RPMI7951 (cell line): Measurements from ENCODE around the gene ARSB. TPM values are rescaled to one million over a fixed set of nuclear protein-coding genes. Genes with fewer than 3 reads are reported as not detected.
"Not testable (repeated sequence)": the region's sequence is repeated elsewhere in the genome, so short reads cannot be mapped to it uniquely, and the experiment has no call there.

Source experiments
- DNase-seq: peaks from one replicate; pipeline ENCODE4 v3.0.0-alpha.2; 2012; ENCODE audit warnings: low read depth
- total RNA-seq: library from RNA; depleted of rRNA; stranded (reverse); fragments of >200 nt; shearing (Covaris generic); gene quantifications from 2 replicates; pipeline ENCODE4 v1.2.3, GENCODE V29; 2014

ARSB gene
- total RNA-seq, 1 experiment from 2014 or later: 18.5 TPM

DNA sequence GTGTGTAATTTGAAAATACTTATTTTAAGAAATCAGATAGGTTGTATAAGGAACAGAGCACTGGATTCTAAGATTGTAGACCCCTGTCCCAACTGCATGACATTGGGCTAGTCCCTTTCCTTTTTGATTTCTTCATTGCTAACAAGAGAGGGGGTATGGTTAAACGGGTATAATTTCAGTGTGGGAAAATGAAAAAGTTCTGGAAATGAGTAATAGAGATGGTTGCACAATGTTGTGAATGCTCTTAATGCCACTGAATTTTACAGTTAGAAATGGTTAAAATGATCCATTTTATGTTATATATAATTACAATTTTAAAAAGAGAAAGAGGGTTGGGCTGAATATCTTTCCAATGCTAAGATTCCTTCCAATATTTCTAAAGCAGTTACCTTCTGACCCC is 233.2 kb downstream of the ARSB start:
- no peak for DNase-seq

DNA sequence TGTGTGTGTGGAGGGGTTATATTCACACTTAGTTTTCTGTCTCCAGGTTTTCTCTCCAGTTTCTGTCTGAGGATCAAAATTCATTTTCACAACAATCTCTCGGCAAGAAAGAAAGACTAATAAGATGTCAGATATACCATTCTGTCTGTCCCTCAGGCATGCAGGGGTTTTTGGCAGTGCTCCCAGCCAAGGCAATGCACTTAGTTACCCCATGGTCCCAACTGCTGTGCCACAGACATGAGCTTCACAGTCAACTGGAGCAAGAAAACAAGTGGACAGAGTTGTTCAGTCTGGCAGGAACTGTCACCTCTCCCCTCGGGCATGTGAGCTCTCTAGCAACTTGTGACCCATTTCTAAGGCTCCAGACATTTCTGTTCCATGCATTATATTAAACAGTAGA is 234.8 kb downstream of the ARSB start:
- peak; percentile 45 for DNase-seq

DNA sequence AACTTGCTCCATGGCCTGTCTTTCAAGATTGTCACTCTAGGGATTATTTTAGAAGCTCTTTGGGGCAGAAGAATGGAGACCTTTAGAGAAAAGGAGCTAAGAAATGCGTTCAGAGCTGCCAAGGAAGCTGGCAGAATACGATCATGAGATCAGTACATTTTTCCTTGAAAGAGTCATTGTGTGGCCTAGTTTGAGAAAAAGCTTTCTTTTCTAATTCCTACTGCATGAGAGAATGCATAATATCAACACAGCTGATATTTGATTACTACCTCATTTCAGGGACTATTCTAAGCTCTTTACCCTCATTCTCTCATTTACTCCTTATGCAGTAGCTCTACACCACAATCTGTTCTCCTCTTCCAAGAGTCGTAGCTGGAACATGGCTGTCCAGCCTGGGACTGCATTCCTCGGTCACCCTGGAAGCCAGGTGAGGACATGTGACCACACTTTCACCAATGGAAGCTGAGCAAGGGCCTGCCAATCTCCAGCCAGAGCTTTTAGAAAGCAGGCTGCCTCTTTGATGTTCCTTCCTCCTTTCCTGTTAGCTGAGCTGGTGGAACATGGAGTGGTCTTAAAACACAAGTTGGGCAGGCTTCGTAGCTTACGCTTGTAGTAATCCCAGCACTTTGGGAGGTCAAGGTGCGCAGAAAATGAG is 237.3 kb downstream of the ARSB start:
- peak; percentile 28 for DNase-seq

DNA sequence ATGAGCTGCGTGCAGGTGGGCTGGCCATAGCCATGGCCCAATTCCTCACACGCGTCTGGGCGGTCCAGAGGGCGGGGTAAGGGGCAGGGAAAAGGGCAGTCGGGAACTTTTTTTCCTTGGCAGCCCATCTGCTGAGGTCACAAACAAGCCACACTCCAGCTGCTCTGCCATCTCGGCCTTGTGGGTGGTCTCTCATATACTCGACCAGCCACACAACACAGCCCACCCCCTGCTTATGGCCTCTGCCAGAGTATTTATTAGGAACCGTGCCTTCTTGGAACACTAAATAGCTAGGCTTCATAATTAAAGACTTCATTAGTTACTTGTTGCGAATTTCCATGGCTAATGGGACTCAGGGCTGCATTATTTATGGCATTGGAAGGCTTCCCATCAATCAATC is 238.1 kb downstream of the ARSB start:
- no peak for DNase-seq

DNA sequence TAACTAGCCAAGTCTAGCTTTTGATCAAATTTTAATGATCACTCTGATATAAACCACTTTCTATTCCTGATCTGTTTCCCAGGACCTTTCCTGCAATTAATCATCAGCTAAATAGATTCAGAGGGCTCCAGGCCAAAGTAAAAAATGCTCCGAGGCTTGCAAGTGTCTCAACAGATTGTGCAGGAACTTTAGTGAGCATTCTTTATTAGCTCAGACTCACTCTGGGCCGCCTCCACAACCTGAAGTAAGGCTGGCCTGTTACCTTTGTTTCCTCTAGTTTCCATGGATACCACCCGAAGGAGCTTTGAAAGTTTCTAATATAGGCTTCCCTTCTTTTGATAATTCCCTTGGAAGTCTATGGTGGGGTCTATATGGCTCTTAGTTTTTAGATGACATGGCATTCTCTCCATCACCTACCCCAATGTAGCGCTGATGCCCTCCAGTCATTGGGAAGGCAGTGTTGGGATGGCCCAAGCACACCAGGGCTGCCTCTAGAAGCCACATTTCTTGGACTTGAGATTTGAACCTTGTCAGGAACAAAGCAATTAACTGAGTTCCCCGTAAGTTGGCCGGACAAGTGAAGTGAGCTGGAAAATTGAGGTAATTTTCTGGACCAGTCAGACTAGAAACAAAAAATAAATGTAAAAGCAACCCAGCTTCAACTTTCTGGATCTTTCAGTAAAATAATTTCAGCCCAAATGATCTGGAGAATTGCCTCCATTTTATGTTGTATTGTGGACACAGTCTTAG is 238.9 kb downstream of the ARSB start:
- DNase-seq: no peak

DNA sequence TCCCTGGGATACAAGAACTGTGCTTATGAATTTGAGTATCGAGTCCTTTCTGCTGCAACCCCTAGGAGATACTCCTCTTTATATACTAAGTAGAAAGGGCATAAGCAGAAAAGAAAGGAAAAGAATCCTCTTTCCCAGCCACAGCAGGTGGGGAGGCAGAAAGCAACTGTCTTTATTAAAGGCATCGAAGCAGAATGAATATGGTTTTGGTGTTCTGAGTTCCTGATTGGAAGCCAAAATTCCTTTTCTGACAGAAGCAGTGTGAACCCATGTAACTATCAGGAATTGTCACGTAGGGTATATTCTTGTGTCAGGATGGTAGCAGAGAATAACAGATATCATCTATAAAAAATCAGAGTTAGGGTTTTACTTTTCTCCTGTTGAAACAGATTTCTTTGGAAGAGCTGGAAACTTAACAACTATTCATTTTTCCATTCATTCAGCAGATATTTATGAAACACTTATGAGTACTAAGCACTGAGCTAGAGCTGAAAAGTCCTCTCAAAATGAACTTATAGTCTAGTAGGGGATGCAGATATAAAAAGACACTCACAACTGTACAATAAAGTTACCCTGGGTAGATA is 240.1 kb downstream of the ARSB start:
- DNase-seq: no peak

DNA sequence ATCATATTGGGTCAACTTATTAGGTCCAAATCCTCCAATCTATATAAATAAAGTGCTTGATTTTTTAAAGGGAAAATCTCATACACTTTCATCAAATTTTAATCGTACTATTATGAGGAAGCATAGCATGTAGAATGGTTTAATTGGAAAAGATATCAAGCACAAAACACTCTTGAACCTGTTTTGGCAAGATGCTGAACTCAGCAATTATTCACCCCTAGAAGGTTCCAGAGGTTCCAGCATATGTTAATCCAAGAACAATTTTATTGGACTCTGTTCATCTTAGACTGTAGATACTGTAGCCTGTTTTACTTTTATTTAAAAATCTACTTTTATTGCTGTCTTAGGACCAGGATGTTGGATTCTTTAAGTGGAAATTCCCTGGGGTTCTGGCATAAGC is 244.1 kb downstream of the ARSB start:
- no peak for DNase-seq

DNA sequence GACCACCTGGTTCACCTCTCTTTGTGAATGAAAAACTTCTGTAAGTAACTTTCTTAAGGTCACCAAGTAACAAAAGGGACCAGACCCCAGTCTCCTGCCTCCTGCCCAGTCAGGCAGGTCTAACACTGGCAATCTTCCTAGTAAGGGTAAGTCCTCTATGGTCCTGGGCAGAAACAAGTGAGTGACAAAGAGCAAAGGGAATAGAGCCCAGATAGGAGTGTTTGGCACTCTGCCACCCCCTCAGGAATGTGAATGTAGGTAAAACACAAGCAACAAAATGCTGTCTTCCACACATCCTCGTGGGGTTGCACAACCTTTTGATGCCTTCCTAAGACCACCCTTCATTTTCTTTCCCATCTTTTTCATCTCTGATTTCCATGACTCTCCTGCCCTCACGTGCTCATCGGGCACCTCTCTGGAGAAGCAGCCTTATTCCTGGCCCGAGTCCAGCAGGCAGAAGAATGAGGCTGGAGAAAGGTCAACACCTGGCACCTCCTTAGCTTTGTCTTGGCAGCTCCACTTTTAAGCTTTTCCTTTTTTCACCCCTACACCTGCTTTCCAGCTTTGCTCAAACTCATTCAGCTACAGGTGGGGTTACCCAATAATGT is 246.3 kb downstream of the ARSB start:
- DNase-seq: no peak

DNA sequence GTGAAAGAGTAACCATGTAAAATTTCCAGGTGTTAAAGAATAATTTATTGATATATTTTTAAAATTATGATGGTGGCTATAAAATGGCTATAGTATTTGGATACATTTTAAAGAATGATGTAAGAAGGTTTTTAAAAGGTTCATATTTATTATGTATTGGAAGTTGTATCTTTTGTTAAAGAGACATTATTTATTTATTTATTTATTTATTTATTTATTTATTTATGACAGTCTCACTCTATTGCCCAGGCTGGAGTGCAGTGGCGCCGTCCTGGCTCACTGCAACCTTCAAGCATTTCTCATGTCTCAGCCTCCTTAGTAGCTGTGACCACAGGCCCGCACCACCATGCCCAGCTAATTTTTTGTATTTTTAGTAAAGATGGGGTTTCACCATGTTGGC is 247.0 kb downstream of the ARSB start:
- DNase-seq: no peak

DNA sequence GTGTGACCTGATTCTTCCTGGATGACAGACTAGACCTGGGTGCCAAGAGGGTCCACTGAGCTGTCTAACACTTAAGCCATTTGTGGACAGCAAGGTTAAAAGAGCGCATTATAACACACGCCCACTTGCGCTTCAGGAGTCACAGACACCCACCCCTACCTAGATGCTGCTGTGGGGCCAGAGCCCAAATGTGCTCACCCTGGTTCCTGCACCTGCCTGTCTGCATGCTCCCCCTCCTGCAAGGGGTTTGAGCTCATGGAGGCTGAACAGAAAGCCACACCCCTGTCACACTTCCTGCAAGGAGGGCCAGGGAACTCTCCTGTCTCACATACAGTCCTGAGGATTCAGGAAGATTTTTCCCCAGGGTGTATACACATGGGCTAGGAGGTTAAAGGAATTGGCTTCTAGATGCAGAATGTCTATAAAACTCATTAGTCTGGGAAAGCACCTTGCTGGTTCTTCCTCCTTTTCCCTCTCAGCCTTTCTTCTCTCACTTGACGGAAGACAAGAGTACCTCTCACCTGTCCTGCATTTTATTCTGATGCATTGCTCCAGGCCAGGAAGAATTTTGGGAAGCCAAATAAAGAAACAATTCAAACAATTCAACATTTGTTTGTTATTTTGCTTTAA is 249.2 kb downstream of the ARSB start:
- DNase-seq: no peak

DNA sequence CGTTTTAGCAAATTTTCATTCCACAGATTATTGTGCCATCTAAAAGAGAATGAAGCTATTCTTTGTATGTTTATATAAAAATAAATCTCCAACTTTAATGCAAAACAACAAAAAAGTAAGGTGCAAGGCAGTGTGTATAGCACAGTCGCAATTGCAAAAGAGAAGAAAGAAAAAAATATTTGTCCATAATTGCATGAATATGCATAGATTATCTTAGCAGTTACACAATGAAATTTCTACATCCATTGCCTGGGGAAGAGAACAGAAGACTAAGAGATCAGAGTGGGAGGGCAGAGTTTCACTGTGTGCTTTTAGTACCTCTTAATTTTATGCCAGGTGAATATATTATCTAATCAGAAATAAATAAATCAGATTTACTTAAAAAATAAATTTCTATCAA is 250.2 kb downstream of the ARSB start:
- DNase-seq: no peak

DNA sequence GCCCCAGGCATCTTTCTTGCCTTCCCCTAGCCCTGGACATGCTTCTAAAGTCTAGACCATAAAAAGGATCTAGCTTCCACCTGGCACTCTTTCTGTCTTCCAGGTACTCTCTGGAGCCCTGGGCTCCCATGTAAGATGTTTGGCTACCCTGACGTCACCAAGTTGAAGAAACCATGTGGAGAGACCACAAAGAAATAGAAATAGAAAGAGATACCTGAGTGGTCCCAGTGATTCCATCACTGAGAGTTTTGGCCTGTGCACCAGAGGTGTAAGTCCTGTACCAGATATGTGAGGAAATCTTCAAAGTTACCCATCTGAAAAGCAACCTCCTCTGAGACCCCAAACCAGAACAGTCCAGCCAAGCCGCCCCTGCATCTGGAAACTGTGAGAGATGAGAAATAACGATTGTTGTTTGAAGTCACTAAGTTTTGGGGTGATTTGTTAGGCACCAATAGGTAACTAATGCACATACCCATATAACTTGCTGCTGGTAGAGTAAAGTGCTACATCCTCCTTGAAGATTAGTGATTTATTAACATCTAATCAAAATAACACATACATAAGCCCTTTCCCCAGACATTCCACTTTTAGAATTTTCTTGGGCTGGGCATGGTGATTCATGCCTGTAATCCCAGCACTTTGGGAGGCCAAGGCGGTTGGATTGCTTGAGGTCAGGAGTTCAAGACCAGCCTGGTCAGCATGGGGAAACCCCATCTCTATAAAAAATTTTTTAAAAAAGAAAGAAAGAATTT is 250.8 kb downstream of the ARSB start:
- DNase-seq: no peak

DNA sequence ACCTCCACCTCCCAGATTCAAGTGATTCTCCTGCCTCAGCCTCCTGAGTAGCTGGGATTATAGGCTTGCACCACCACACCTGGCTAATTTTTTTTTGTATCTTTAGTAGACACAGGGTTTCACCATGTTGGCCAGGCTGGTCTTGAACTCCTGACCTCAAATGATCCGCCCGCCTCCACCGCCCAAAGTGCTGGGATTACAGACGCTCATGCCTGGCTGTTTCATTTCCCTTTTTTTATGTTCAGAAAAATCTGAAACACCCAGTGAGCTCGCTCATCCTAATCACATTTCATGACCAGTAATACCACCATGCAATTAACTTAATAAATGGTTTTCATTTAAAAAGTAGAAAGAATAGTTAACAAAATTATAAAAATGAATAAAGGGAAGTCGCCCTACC is 252.4 kb downstream of the ARSB start:
- not testable (repeated sequence) for DNase-seq

DNA sequence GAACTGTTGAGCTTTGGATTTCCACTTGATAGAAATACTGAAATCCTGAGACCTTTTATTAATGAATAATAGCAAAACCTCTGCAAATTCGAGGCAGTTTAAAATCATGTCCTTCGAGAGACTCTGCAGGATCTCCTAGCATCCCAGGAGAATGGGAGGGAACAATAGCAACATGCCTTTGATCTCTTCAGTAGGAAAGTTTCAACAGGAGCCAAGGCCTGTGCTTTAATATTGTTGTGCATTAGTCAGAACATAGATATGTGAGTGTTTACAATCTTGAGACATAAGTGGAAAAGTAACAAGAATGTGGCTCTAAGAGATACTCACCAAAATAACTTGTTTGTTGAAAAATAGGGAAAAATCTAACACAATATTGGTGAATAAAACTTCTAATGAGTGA is 253.2 kb downstream of the ARSB start:
- DNase-seq: peak; percentile 32

DNA sequence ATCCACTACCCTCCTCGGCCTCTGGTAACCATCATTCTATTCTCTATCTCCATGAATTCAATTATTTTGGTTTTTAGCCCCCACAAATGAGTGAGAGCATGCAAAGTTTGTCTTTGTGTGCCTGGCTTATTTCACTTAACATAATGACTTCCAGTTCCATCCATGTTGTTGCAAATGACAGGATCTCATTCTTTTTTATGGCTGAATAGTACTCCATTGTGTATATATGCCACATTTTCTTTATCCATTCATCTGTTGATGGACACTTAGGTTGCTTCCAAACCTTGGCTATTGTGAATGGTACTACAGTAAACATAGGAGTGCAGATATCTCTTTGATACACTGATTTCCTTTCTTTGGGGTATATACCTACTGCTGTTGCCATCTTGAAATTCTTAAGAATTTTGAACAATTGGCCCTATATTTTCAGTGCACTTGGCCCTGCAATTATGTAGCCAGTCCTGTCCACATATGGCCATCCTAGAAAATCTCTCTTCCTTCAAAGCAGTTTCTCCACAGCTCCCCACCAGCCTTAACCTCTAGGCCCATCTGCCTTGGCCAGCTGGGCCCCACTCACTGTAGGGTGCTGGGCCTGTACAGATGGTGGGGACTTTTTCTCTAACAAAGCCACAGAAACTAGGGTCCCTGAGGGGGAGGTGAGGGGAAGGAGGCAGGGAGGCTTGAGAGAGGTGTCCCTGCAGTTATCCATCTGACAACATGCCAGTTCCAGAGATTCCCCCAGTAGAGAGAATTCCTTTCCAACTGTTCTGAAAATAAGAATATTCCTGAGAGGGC is 254.6 kb downstream of the ARSB start:
- DNase-seq: no peak

DNA sequence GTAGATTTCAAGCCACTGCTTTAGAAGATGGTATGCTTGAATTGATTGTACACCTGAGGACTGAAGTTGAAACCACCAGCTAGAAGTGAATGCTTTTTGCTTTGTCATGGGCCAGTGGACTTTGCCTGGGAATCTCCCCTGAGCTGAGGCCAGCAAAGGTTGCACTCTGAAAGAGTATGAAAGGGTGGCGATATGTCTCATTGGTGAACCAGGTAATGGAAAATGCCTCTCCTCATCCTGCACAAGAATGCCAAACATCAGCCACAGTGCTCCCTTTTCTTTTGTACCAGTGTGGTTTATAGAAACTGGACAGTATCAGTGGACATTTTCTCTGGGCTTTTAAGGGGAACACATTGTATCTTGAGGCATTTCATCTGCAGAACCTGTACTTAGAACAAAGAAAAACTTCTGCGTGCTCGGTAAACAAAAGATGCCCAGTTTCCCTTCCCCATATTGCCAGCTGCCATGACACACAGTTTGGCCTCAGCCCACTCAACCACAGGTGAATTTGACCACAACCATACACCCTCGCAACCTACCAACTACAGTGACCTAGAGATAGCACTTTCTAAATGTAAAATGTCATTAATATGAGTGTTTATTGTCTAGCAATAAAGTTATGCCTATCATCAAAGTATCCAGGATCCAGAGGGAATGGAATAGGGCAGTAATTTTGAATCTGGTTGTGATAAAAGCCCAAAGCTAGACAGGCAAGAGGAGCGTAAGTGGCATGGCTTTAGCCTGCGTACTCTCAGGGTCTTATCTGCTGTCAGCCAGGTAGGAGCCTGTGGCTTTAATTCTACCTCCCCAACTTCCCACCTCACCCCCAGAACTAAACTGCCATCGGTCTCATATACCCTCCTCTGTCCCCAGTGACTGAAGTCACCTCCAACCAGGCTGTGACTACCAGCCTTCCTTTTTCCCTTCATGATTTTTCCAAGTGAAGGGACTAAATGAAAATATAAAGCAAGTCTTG is 257.0 kb downstream of the ARSB start:
- no peak for DNase-seq
